GM19239 (cell line): ENCODE measurements around the gene ZNF550.
"Not testable (repeated sequence)": the region's sequence is repeated elsewhere in the genome, so short reads cannot be mapped to it uniquely, and the experiment has no call there.

Experiments
- DNase-seq: peaks from one replicate; pipeline ENCODE4 v3.0.0; 2011; ENCODE audit warnings: low spot score; ENCODE audit not compliant: insufficient read length
- FAIRE-seq: peaks from 2 replicates; lab custom pipeline; 2011; peaks lifted over from hg19 to GRCh38; lab: Jason Lieb, UNC

ZNF550 gene

DNA sequence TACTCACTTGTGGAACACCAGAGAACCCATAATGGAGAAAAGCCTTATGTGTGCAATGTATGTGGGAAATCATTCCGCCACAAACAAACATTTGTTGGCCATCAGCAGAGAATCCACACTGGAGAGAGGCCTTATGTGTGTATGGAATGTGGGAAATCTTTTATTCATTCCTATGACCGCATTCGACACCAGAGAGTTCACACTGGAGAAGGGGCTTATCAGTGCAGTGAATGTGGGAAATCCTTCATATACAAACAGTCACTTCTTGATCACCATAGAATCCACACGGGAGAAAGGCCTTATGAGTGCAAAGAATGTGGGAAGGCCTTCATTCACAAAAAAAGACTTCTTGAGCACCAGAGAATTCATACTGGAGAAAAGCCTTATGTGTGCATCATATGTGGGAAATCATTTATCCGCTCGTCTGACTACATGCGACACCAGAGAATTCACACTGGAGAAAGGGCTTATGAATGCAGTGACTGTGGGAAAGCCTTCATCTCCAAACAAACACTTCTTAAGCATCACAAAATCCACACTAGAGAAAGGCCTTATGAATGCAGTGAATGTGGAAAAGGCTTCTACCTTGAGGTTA lies 21.6 kb downstream of the ZNF550 start:
- FAIRE-seq (no peak), DNase-seq (no peak)

DNA sequence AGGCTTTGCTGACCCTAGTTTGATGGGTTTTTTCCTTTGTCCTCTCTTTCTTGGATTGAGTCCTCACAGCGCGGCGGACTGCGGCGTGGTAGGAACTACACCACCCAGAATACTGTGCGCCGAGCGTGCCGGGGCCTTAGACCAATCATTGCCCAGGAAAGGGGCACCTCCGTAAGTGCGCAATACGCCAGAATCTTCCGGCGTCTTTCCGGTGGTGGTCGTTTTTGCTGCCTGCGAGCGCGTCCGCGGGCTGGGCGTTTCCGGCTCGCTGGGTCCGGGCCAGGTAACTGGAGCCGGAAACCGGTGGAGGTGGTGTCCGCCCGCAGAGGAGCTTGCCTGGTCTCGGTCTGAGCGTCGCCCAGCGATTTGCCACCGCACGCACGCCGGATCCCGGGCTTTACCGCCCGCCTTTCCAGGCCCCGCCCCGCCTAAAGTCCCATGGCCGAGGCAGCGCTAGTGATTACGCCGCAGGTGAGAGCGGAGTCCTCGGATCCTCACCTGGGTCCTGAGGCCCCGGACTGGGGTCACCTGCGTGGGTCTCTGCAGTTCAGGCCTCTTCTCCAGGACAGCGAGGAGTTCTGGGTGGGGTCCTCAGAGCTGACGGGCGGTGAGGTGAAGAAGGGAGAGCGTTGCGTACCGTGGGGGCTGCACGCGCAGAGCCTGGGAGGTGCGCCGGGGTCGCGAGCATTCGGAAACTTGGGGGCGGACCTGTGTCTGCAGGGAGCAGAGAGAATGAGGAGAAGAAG lies 32.4 kb downstream of the ZNF550 start, which contains the start of gene ZNF549:
Gene ZNF549, plus strand, starts transcription at position 221 of the 746 bp plus-strand sequence. Its CDS starts 218 bp downstream, at position 439.
- DNase-seq (peak; percentile 90), FAIRE-seq (peak; percentile 96)

DNA sequence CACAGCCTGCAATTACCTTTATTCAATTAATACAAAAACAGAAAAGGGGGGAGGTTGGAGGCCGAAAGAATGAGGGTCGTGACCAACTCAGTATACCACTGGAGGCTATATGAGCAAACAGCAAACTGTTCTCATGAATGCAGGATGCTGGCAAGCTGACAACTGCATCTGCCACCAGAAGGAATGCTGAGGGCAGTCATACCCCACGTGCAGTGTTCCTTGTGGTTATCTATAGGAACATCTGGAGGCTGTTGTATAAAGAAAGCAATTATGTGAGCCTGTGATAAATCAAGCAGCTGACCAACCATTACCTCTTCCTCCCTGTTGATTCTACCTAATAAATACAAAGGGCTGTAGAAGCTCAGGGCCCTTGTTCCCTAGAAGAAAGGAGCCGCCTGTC lies 41.6 kb downstream of the ZNF550 start:
- DNase-seq, FAIRE-seq: not testable (repeated sequence)

DNA sequence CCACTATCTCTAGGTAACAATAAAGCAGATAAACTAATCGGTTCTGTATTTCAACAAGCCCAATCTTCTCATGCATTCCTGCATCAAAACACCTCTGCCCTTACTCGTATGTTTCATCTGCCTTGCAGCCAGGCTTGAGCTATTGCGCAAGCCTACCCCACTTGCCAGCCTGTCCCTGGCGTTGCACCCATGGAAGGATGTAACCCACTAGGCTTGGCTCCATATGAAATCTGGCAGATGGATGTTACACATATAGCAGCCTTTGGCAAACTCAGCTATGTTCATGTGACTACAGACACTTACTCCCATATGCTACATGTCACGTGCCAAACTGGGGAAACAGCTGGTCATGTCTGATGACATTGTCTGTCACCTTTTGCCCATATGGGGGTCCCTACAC lies 44.4 kb downstream of the ZNF550 start:
- DNase-seq, result no peak
- FAIRE-seq, result no peak

DNA sequence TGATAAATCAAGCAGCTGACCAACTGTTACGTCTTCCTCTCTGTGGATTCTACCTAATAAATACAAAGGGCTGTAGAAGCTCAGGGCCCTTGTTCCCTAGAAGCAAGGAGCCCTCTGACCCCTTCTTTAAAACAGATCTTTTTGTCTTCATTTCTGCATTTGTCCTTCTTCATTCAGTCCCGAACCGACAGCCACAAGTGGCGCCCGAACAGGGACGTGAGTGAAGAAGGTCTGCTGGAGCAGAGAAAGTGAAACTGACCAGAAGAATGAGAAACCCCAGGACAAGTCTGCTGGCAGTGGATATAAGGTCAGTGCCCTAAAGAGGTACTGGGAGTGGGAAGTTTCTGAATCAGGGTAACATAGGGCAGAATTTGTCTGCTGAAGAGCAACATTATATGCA lies 46.8 kb downstream of the ZNF550 start:
- FAIRE-seq (no peak), DNase-seq (no peak)

DNA sequence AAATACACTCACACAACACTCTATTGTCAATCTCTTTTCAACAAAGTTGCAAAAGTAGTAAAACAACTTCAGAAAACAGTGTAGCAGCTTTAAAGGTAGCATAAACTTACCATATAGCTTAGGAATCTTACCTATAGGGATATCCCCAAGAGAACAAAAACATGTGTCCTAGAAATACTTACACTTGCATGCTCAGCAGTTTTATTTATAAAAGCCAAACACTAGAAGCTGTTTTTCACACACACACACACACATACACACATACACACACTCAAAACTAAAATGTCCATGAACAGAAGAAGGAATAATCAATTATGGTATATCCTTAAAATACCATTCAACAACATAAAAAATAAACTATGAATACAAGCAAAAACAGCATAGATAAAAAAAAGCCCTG lies 48.2 kb downstream of the ZNF550 start:
- FAIRE-seq (no peak), DNase-seq (no peak)

DNA sequence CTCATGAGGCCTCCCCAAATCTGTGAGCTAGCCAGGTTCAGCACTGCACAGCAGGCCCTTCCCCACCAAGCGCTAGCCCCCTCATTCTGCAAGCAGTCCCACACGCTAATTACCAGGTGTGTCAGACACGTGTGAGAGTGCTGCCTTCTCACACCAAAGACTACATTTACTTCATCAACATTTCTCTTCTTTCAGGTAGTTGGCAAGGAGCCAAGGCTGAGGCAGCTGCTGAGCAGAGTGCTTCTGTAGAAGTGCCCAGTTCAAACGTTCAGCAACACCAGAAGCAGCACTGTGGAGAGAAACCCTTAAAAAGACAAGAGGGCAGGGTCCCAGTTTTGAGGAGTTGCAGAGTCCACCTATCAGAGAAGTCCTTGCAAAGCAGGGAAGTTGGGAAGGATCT lies 53.5 kb downstream of the ZNF550 start:
- DNase-seq (no peak), FAIRE-seq (no peak)

DNA sequence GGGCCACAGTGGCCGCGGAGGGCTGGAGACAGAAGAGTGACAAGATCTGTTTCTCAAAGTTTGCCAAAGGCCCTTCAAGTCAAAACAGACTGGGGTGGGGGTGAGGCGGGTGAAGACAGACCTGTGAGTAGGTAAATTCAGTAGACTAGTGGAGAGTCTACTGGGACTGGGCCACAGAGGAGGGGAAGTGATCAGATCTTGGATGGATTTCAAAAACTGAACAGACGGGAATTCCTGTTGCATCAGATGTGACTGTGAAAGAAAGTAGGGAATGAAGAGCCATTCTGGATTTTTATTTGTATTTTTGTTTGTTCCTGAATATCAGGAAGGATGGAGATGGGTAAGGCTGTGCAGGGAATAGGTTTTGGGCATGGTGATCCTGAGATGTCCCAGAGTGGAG lies 59.3 kb downstream of the ZNF550 start:
- not testable (repeated sequence) for DNase-seq
- peak; percentile 84 for FAIRE-seq

DNA sequence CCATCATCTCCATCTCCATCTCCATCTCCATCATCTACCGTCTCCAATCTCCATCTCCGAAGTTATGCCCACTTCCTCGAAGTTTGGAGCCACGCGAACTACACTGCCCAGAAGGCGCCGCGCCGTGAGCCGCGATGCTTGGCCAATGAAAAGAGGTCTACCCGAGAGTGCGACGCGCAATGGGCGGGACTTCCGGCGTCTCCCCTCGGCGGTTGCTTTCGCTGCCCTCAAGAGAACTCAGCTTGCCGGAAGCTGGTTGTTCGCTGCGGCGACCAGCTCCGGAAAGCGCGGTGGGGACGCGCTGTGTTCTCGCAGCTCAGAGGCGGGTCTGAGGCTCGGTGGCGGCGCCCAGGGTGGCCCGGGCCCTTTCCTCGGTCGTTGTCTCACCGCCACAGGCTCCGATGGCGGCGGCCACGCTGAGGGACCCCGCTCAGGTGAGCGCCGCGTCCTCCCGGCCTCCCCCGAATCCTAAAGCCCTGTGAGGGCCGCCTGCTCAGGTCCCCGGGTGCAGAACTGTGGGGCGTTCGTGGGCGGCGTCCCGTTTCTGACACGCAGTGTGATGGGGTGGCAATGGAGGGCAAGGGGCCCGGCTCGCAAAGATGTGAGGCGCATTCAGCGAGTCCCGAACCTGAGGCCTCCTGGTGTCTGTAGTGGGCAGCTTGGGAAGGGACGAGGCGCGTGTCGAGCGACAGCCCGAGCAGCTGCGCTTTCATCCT lies 59.8 kb downstream of the ZNF550 start, which contains the start of gene ZNF773:
Gene ZNF773, plus strand, starts transcription at position 259 of the 716 bp plus-strand sequence. Its CDS starts 143 bp downstream, at position 402.
- DNase-seq (peak; percentile 87), FAIRE-seq (peak; percentile 93)

DNA sequence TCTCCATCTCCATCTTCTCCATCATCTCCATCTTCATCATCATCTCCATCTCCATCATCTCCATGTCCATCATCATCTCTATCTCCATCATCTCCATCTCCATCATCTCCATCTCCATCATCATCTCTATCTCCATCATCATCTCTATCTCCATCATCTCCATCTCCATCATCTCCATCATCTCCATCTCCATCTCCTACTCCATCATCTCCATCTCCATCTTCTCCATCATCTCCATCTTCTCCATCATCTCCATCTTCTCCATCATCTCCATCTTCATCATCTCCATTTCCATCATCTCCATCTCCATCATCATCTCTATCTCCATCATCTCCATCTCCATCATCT lies 60.4 kb downstream of the ZNF550 start:
- not testable (repeated sequence) for DNase-seq, FAIRE-seq

DNA sequence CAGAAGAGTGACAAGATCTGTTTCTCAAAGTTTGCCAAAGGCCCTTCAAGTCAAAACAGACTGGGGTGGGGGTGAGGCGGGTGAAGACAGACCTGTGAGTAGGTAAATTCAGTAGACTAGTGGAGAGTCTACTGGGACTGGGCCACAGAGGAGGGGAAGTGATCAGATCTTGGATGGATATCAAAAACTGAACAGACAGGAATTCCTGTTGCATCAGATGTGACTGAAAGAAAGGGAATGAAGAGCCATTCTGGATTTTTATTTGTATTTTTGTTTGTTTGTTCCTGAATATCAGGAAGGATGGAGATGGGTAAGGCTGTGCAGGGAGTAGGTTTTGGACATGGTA lies 71.4 kb downstream of the ZNF550 start:
- DNase-seq, result not testable (repeated sequence)
- peak; percentile 64 for FAIRE-seq

DNA sequence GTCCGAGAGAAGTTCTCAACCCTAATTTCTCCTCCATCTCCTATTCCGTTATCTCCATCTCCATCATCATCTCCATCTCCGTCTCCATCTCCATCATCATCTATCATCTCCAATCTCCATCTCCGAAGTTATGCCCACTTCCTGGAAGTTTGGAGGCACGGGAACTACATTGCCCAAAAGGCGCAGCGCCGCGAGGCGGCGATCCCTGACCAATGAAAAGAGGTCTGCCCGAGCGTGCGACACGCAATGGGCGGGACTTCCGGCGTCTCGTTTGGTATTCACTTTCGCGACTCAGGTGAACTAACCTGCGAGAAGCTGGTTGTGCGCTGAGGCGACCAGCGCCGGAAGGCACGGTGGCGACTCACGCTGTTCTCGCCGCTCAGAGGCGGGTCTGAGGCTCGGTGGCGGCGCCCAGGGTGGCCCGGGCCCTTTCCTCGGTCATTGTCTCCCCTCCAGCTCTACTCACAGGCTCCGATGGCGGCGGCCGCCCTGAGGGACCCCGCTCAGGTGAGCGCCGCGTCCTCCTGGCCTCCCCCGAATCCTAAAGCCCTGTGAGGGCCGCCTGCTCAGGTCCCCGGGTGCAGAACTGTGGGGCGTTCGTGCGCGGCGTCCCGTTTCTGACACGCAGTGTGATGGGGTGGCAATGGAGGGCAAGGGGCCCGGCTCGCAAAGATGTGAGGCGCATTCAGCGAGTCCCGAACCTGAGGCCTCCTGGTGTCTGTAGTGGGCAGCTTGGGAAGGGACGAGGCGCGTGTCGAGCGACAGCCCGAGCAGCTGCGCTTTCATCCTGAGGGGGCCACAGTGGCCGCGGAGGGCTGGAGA lies 72.0 kb downstream of the ZNF550 start, which contains the start of gene ZNF419:
Gene ZNF419, plus strand, starts transcription at position 274 of the 822 bp plus-strand sequence. Its CDS starts 201 bp downstream, at position 475.
- FAIRE-seq (peak; percentile 93), DNase-seq (peak; percentile 94)
